ENCODE results near the gene ITGA8.

Gene ITGA8

GRCh38 chr10:15737656-15738055 is 17.9 kb upstream of the ITGA8 start:
- FAIRE-seq (no peak), DNase-seq (ENCODE audit: low spot score) (no peak)

- FAIRE-seq = no peak
- DNase-seq (ENCODE audit: low spot score) = no peak
Observed at GRCh38 chr10:15735763-15736162, 16.0 kb upstream of the ITGA8 start.

- DNase-seq (ENCODE audit: low spot score) = no peak
- FAIRE-seq = no peak
Observed at GRCh38 chr10:15730341-15730740, 10.6 kb upstream of the ITGA8 start.

GRCh38 chr10:15729890-15730289 is 10.2 kb upstream of the ITGA8 start:
- FAIRE-seq (no peak), DNase-seq (ENCODE audit: low spot score) (no peak)

- DNase-seq (ENCODE audit: low spot score) = no peak
- no peak for FAIRE-seq
Observed at GRCh38 chr10:15726042-15726441, 6.3 kb upstream of the ITGA8 start.

GRCh38 chr10:15725603-15726002 is 5.9 kb upstream of the ITGA8 start:
- peak; percentile 30 for DNase-seq (ENCODE audit: low spot score)
- peak; percentile 25 for FAIRE-seq

GRCh38 chr10:15724683-15725082 is 5.0 kb upstream of the ITGA8 start:
- FAIRE-seq = no peak
- DNase-seq (ENCODE audit: low spot score) = no peak

- DNase-seq (ENCODE audit: low spot score) = no peak
- FAIRE-seq = no peak
Observed at GRCh38 chr10:15723803-15724202, 4.1 kb upstream of the ITGA8 start.

- DNase-seq (ENCODE audit: low spot score) (no peak), FAIRE-seq (no peak)
Observed at GRCh38 chr10:15720635-15721287, 1.0 kb upstream of the ITGA8 start.

GRCh38 chr10:15719049-15719898 is 448 bp downstream of the ITGA8 start:
- DNase-seq (ENCODE audit: low spot score) = no peak
- no peak for FAIRE-seq

GRCh38 chr10:15718694-15719048 is 1.1 kb downstream of the ITGA8 start:
- no peak for DNase-seq (ENCODE audit: low spot score)
- FAIRE-seq = no peak

- DNase-seq (ENCODE audit: low spot score) (no peak), FAIRE-seq (no peak)
Observed at GRCh38 chr10:15715619-15716227, 4.0 kb downstream of the ITGA8 start.

- FAIRE-seq (no peak), DNase-seq (ENCODE audit: low spot score) (no peak)
Observed at GRCh38 chr10:15714847-15715246, 4.9 kb downstream of the ITGA8 start.

- no peak for DNase-seq (ENCODE audit: low spot score)
- FAIRE-seq = no peak
Observed at GRCh38 chr10:15712883-15713282, 6.8 kb downstream of the ITGA8 start.

GRCh38 chr10:15710455-15710854 is 9.3 kb downstream of the ITGA8 start:
- DNase-seq (ENCODE audit: low spot score) = no peak
- no peak for FAIRE-seq

GRCh38 chr10:15705298-15705697 is 14.4 kb downstream of the ITGA8 start:
- FAIRE-seq = no peak
- no peak for DNase-seq (ENCODE audit: low spot score)

- no peak for DNase-seq (ENCODE audit: low spot score)
- FAIRE-seq = no peak
Observed at GRCh38 chr10:15704581-15704968, 15.1 kb downstream of the ITGA8 start.

- FAIRE-seq (no peak), DNase-seq (ENCODE audit: low spot score) (no peak)
Observed at GRCh38 chr10:15703944-15704580, 15.7 kb downstream of the ITGA8 start.

GRCh38 chr10:15703151-15703880 is 16.4 kb downstream of the ITGA8 start:
- DNase-seq (ENCODE audit: low spot score) (no peak), FAIRE-seq (no peak)

GRCh38 chr10:15700078-15700674 is 19.5 kb downstream of the ITGA8 start:
- no peak for FAIRE-seq
- no peak for DNase-seq (ENCODE audit: low spot score)

- DNase-seq (ENCODE audit: low spot score) (no peak), FAIRE-seq (no peak)
Observed at GRCh38 chr10:15695852-15696251, 23.9 kb downstream of the ITGA8 start.
